ENCODE results near the gene DCAF11. TPM values are rescaled to one million over a fixed set of nuclear protein-coding genes. Genes with fewer than 3 reads are reported as not detected.

Gene DCAF11
- total and polyA plus RNA-seq, 2 of the 13 experiments (the other 11 are each of a cell fraction or from before 2014, with no cell fraction given): 150 to 257 TPM

- TF ChIP-seq, protein P1, sequence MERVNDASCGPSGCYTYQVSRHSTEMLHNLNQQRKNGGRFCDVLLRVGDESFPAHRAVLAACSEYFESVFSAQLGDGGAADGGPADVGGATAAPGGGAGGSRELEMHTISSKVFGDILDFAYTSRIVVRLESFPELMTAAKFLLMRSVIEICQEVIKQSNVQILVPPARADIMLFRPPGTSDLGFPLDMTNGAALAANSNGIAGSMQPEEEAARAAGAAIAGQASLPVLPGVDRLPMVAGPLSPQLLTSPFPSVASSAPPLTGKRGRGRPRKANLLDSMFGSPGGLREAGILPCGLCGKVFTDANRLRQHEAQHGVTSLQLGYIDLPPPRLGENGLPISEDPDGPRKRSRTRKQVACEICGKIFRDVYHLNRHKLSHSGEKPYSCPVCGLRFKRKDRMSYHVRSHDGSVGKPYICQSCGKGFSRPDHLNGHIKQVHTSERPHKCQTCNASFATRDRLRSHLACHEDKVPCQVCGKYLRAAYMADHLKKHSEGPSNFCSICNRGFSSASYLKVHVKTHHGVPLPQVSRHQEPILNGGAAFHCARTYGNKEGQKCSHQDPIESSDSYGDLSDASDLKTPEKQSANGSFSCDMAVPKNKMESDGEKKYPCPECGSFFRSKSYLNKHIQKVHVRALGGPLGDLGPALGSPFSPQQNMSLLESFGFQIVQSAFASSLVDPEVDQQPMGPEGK (CRISPR knock-in tag; IDR thresholded peaks at IDR 0.05): peak; percentile 91
- TF ChIP-seq TEAD3 (CRISPR knock-in tag; optimal IDR thresholded peaks at IDR 0.05; ENCODE audit: borderline replicate concordance) (peak; percentile 94), PRMT3 (CRISPR knock-in tag; IDR thresholded peaks at IDR 0.05; ENCODE audit: borderline replicate concordance, low read depth) (no peak), RERE (CRISPR knock-in tag; IDR thresholded peaks at IDR 0.05; ENCODE audit: low read depth) (no peak; the same call in 1 of the 2 replicates), TAF1 (CRISPR knock-in tag; IDR thresholded peaks at IDR 0.05) (peak; percentile 82), ZSCAN31 (CRISPR knock-in tag; IDR thresholded peaks at IDR 0.05; ENCODE audit: low read depth) (peak; percentile 96), SMAD3 (CRISPR knock-in tag; IDR thresholded peaks at IDR 0.05) (peak; percentile 79; the same call in 1 of the 2 replicates), ZNF790 (CRISPR knock-in tag; IDR thresholded peaks at IDR 0.05; ENCODE audit: borderline replicate concordance) (peak; percentile 88; the same call in 1 of the 2 replicates), ZNF713 (CRISPR knock-in tag; IDR thresholded peaks at IDR 0.05) (no peak), ZNF710 (CRISPR knock-in tag; IDR thresholded peaks at IDR 0.05; ENCODE audit: borderline replicate concordance) (peak; percentile 93), ZNF773 (CRISPR knock-in tag; IDR thresholded peaks at IDR 0.05; ENCODE audit: borderline replicate concordance) (0 out of 2 replicates have a peak, but pooled peaks have one; percentile 93), SP5 (CRISPR knock-in tag; IDR thresholded peaks at IDR 0.05; ENCODE audit: borderline replicate concordance, low read depth) (peak; percentile 99), MXD1 (CRISPR knock-in tag; IDR thresholded peaks at IDR 0.05) (peak; percentile 99)
- TF ChIP-seq, protein P2, sequence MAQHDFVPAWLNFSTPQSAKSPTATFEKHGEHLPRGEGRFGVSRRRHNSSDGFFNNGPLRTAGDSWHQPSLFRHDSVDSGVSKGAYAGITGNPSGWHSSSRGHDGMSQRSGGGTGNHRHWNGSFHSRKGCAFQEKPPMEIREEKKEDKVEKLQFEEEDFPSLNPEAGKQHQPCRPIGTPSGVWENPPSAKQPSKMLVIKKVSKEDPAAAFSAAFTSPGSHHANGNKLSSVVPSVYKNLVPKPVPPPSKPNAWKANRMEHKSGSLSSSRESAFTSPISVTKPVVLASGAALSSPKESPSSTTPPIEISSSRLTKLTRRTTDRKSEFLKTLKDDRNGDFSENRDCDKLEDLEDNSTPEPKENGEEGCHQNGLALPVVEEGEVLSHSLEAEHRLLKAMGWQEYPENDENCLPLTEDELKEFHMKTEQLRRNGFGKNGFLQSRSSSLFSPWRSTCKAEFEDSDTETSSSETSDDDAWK (CRISPR knock-in tag; IDR thresholded peaks at IDR 0.05): no peak
These were observed at the start of gene DCAF11, which contains the start of gene NRL (continued) for GRCh38 chr14:24114532-24115421.
